Keratinocyte (primary cell): Measurements from ENCODE around the gene ZSCAN1. TPM values are rescaled to one million over a fixed set of nuclear protein-coding genes. Genes with fewer than 3 reads are reported as not detected.

ENCODE experiments used
- DNase-seq: peaks from one replicate; pipeline ENCODE4 v3.0.0-alpha.2; 2011; ENCODE audit warnings: low read depth, missing footprints, low spot score
- FAIRE-seq: peaks from 2 replicates; lab custom pipeline; 2011; peaks lifted over from hg19 to GRCh38; lab: Jason Lieb, UNC
- H2AFZ ChIP-seq: 2 replicates; pipeline ENCODE4 v1.6.0; 2012; ENCODE audit warnings: low read length, control low read depth, inconsistent platforms; ENCODE audit not compliant: control insufficient read depth
- H3K27ac ChIP-seq: 2 replicates; pipeline ENCODE4 v1.5.1; 2011; ENCODE audit warnings: low read length; ENCODE audit not compliant: control insufficient read depth, insufficient read depth
- H3K27me3 ChIP-seq: 3 replicates; pipeline ENCODE4 v1.6.0; 2011; ENCODE audit warnings: low read length; ENCODE audit not compliant: control insufficient read depth, insufficient read depth; ENCODE audit errors: extremely low read depth
- H3K36me3 ChIP-seq, 2 experiments: 2 replicates in 1 of 2; 3 replicates in 1 of 2; pipeline ENCODE4 v1.5.1; 2011; ENCODE audit warnings: low read length in 2 of 2, mild to moderate bottlenecking in 1 of 2; ENCODE audit not compliant: control insufficient read depth in 2 of 2, insufficient read depth in 2 of 2; ENCODE audit errors: extremely low read depth in 1 of 2
- H3K4me1 ChIP-seq: 3 replicates; pipeline ENCODE4 v1.5.1; 2011; ENCODE audit warnings: low read length; ENCODE audit not compliant: control insufficient read depth, insufficient read depth; ENCODE audit errors: extremely low read depth
- H3K4me2 ChIP-seq: 3 replicates; pipeline ENCODE4 v1.6.0; 2011; ENCODE audit warnings: low read depth, low read length; ENCODE audit not compliant: control insufficient read depth, insufficient read depth; ENCODE audit errors: extremely low read depth
- H3K4me3 ChIP-seq, 3 experiments: fragments of 200-600 bp in 1 of 3; sonication (generic) in 1 of 3; 2 replicates in 2 of 3; 3 replicates in 1 of 3; pipeline ENCODE4 v1.5.1; 2011 to 2016; ENCODE audit warnings: low read length in 3 of 3, mild to moderate bottlenecking in 3 of 3, control low read depth in 2 of 3, inconsistent platforms in 1 of 3, low read depth in 1 of 3, mixed read lengths in 1 of 3, mixed run types in 1 of 3, moderate library complexity in 1 of 3; ENCODE audit not compliant: control insufficient read depth in 2 of 3, insufficient read depth in 2 of 3; ENCODE audit errors: extremely low read depth in 1 of 3
- H3K79me2 ChIP-seq: 2 replicates; pipeline ENCODE4 v1.6.0; 2012; ENCODE audit warnings: low read length; ENCODE audit not compliant: control insufficient read depth, insufficient read depth
- H3K9ac ChIP-seq: 3 replicates; pipeline ENCODE4 v1.6.0; 2011; ENCODE audit warnings: low read length; ENCODE audit not compliant: control insufficient read depth, insufficient read depth; ENCODE audit errors: extremely low read depth
- H3K9me1 ChIP-seq: 3 replicates; pipeline ENCODE4 v1.6.0; 2011; ENCODE audit warnings: low read length; ENCODE audit not compliant: control insufficient read depth, insufficient read depth; ENCODE audit errors: extremely low read depth
- H3K9me3 ChIP-seq: 2 replicates; pipeline ENCODE4 v1.5.1; 2012; ENCODE audit warnings: low read depth, low read length; ENCODE audit not compliant: control insufficient read depth
- H4K20me1 ChIP-seq: 3 replicates; pipeline ENCODE4 v1.6.0; 2011; ENCODE audit warnings: low read length; ENCODE audit not compliant: control insufficient read depth, insufficient read depth; ENCODE audit errors: extremely low read depth
- EZH2 ChIP-seq: IDR thresholded peaks from one replicate; pipeline ENCODE4 v1.6.1; 2012; ENCODE audit warnings: inconsistent platforms, mild to moderate bottlenecking, low read length, moderate library complexity
- dilution Hi-C: fragments of 300-500 bp; cut with MboI; formaldehyde crosslinking; loops from one replicate; pipeline ENCODE4 v1.7.0; 2020; ENCODE audit warnings: low sequenced_read_pairs; ENCODE audit not compliant: extremely low pct_ligation_motif_present
- polyA plus RNA-seq, 5 experiments: library from polyadenylated mRNA; depleted of rRNA in 3 of 5; stranded (reverse) in 3 of 5; stranded (forward) in 1 of 5; unstranded in 1 of 5; fragments of >200 nt; gene quantifications; 1 replicate in 1 of 5; 2 replicates in 3 of 5; 3 replicates in 1 of 5; pipeline versions ENCODE4 v1.2.1 to v1.2.3, GENCODE V29; 2011 to 2012; ENCODE audit warnings: missing spikeins in 2 of 5, low read depth in 1 of 5, low replicate concordance in 1 of 5
- TF ChIP-seq, protein P1 (sequence below), 3 experiments: IDR thresholded peaks in 1 of 3; conservative IDR thresholded peaks in 1 of 3; optimal IDR thresholded peaks in 1 of 3; 2 replicates in 2 of 3; 3 replicates in 1 of 3; pipeline versions ENCODE3 to v1.5.1; 2011; ENCODE audit warnings: low read length in 3 of 3, mild to moderate bottlenecking in 3 of 3, moderate library complexity in 2 of 3, control low read depth in 1 of 3, inconsistent platforms in 1 of 3; ENCODE audit not compliant: insufficient read depth in 2 of 3; ENCODE audit errors: extremely low read depth in 1 of 3

The ZSCAN1 gene
- polyA plus RNA-seq, 1 donor (not counting 4 experiments of a cell fraction or from before 2014, with no cell fraction given) = not detected

DNA sequence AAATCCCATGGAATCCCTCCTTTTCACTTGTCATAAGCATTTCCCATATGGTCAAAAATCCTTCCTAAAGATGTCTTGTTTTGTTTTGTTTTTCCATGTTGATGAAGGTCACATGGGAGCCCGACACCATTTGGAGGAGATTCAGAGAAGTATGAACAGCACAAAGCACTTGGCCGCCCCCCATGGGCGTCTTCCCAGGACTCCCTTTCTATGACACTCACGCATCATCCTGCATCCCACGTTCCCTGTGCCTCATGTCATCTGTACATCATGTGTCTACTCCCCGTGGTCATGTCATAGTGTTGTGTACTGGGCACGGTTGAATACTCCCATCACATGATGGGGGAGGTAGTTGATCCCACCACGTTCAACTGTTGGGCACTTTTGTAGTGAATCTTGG is 2.0 kb downstream of the ZSCAN1 start:
- Histone ChIP-seq H3K4me3 (no peak overlapping the region), H3K4me1 (no peaks in the 10 kb centered on the region), H3K27ac (no peak overlapping the region), H3K36me3 (no peaks in the 10 kb centered on the region), H3K4me2 (no peak overlapping the region), H4K20me1 (no peaks in the 10 kb centered on the region), H2AFZ (no peak overlapping the region), H3K9me1 (no peaks in the 10 kb centered on the region), H3K27me3 (no peaks in the 10 kb centered on the region), H3K79me2 (no peaks in the 10 kb centered on the region), H3K9me3 (peaks cover 11% of the 10 kb centered on the region), H3K9ac (no peak overlapping the region)
- TF ChIP-seq EZH2 = no peak
- TF ChIP-seq, protein P1, sequence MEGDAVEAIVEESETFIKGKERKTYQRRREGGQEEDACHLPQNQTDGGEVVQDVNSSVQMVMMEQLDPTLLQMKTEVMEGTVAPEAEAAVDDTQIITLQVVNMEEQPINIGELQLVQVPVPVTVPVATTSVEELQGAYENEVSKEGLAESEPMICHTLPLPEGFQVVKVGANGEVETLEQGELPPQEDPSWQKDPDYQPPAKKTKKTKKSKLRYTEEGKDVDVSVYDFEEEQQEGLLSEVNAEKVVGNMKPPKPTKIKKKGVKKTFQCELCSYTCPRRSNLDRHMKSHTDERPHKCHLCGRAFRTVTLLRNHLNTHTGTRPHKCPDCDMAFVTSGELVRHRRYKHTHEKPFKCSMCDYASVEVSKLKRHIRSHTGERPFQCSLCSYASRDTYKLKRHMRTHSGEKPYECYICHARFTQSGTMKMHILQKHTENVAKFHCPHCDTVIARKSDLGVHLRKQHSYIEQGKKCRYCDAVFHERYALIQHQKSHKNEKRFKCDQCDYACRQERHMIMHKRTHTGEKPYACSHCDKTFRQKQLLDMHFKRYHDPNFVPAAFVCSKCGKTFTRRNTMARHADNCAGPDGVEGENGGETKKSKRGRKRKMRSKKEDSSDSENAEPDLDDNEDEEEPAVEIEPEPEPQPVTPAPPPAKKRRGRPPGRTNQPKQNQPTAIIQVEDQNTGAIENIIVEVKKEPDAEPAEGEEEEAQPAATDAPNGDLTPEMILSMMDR (optimal IDR thresholded peaks at IDR 0.05 in 1 of 3, IDR thresholded peaks at IDR 0.05 in 1 of 3, conservative IDR thresholded peaks at IDR 0.05 in 1 of 3; ENCODE audit: extremely low read depth in 1 of 3, insufficient read depth in 2 of 3, low read length in 3 of 3) = no peak
- DNase-seq (no peak), FAIRE-seq (no peak)
- dilution Hi-C loops = no loop called here

DNA sequence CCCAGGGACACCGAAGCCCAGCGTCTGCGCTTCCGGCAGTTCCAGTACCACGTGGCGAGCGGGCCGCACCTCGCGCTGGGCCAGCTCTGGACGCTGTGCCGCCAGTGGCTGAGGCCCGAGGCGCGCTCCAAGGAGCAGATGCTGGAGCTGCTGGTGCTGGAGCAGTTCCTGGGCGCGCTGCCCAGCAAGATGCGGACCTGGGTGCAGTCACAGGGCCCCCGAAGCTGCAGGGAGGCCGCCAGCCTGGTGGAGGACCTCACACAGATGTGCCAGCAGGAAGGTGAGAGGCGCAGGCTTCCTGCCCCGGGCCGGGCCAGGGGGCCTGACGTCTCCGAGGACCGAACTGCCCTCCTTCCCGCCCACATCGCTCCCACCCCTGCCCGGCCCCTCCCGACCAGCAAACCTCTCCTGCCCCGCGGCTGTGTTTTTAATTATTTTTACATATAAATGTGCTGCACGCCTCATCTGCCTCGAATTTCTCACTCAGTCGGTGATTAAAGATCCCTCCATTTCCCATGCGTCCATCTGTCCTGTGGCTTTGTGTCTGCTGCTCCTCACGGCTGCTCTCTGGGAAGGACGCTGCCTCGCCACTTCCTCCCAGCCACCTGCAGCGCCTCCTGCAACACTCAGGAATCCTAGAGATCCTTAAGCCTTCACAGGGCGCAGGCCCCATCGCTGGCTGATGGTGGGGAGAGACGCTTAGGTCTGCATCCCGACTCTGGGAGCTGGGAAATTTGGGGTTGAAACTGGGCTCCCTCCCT is 4.3 kb downstream of the ZSCAN1 start:
- TF ChIP-seq, protein P1 (optimal IDR thresholded peaks at IDR 0.05 in 1 of 3, IDR thresholded peaks at IDR 0.05 in 1 of 3, conservative IDR thresholded peaks at IDR 0.05 in 1 of 3; ENCODE audit: extremely low read depth in 1 of 3, insufficient read depth in 2 of 3, low read length in 3 of 3) = no peak
- no peak for TF ChIP-seq EZH2
- Histone ChIP-seq H3K79me2 (no peaks in the 10 kb centered on the region), H3K36me3 (no peaks in the 10 kb centered on the region), H3K27ac (no peak overlapping the region), H4K20me1 (no peaks in the 10 kb centered on the region), H3K4me3 (no peak overlapping the region), H3K9ac (no peak overlapping the region), H3K9me1 (no peaks in the 10 kb centered on the region), H3K4me2 (no peak overlapping the region), H3K27me3 (no peaks in the 10 kb centered on the region), H3K9me3 (peaks cover 13% of the 10 kb centered on the region), H2AFZ (no peak overlapping the region), H3K4me1 (no peaks in the 10 kb centered on the region)
- dilution Hi-C loops = no loop called here
- no peak for DNase-seq
- no peak for FAIRE-seq
